GM12892 (cell line): ENCODE data around the gene EXO5.
A peak's percentile ranks its signal among the peaks of the same experiment; 100 is the strongest.
"Not testable (repeated sequence)": the region's sequence is repeated elsewhere in the genome, so short reads cannot be mapped to it uniquely, and the experiment has no call there.

Experiments used
- DNase-seq: peaks from one replicate; pipeline ENCODE4 v3.0.0; 2011; ENCODE audit not compliant: insufficient read length
- FAIRE-seq: peaks from 2 replicates; lab custom pipeline; 2011; peaks lifted over from hg19 to GRCh38; lab: Jason Lieb, UNC
- POLR2A ChIP-seq: IDR thresholded peaks from 2 replicates; pipeline ENCODE4 v1.6.1; 2011; ENCODE audit warnings: low read depth, low read length, control low read depth
- POLR2AphosphoS5 ChIP-seq: IDR thresholded peaks from 2 replicates; pipeline ENCODE4 v1.6.1; 2011; ENCODE audit warnings: low read depth, low read length, control low read depth
- TAF1 ChIP-seq: IDR thresholded peaks from 2 replicates; pipeline ENCODE4 v1.6.1; 2011; ENCODE audit warnings: low read depth, mild to moderate bottlenecking, control low read depth, low read length, borderline replicate concordance

Gene EXO5

GRCh38 chr1:40519517-40519916 is 10.9 kb downstream of the EXO5 start:
- no peak for TF ChIP-seq POLR2AphosphoS5
- no peak for DNase-seq
- no peak for FAIRE-seq

- DNase-seq (no peak), FAIRE-seq (peak; percentile 70)
- no peak for TF ChIP-seq POLR2A
- no peak for TF ChIP-seq TAF1
- TF ChIP-seq POLR2AphosphoS5 = no peak
Measured at GRCh38 chr1:40530735-40531380, 22.3 kb downstream of the EXO5 start.

- DNase-seq = peak; percentile 73
- TF ChIP-seq POLR2AphosphoS5 = peak; percentile 81
- 0 out of 2 replicates have a peak, but pooled peaks have one; percentile 44 for TF ChIP-seq TAF1
- TF ChIP-seq POLR2A = peak; percentile 77; the same call in 1 of the 2 replicates
- FAIRE-seq = peak; percentile 98
Measured at GRCh38 chr1:40531381-40532061, 23.0 kb downstream of the EXO5 start, which contains the start of gene ZNF684. ZNF684 (plus strand) TSS chr1:40531637; CDS start chr1:40533167, 1,530 bp downstream.

- no peak for DNase-seq
- no peak for FAIRE-seq
- TF ChIP-seq POLR2AphosphoS5 = no peak
Measured at GRCh38 chr1:40532062-40532389, 23.5 kb downstream of the EXO5 start.

- FAIRE-seq (peak; percentile 42), DNase-seq (peak; percentile 28)
- TF ChIP-seq POLR2A = no peak
- no peak for TF ChIP-seq TAF1
- TF ChIP-seq POLR2AphosphoS5 = no peak
Measured at GRCh38 chr1:40532844-40533424, 24.4 kb downstream of the EXO5 start.

- TF ChIP-seq POLR2AphosphoS5 (no peak), POLR2A (no peak), TAF1 (no peak)
- no peak for FAIRE-seq
- DNase-seq = no peak
Measured at GRCh38 chr1:40534589-40534988, 26.0 kb downstream of the EXO5 start.

- DNase-seq = no peak
- FAIRE-seq = no peak
- TF ChIP-seq TAF1 (no peak), POLR2AphosphoS5 (no peak), POLR2A (no peak)
Measured at GRCh38 chr1:40535732-40536131, 27.2 kb downstream of the EXO5 start.

GRCh38 chr1:40539338-40539737 is 30.8 kb downstream of the EXO5 start:
- TF ChIP-seq POLR2AphosphoS5 (no peak), TAF1 (no peak), POLR2A (no peak)
- no peak for DNase-seq
- no peak for FAIRE-seq

GRCh38 chr1:40546957-40547356 is 38.4 kb downstream of the EXO5 start:
- TF ChIP-seq POLR2AphosphoS5 (no peak), TAF1 (no peak)
- DNase-seq (no peak), FAIRE-seq (no peak)

- no peak for DNase-seq
- no peak for FAIRE-seq
- TF ChIP-seq POLR2A (no peak), POLR2AphosphoS5 (no peak), TAF1 (no peak)
Measured at GRCh38 chr1:40553017-40553416, 44.5 kb downstream of the EXO5 start.

GRCh38 chr1:40554807-40555206 is 46.2 kb downstream of the EXO5 start:
- FAIRE-seq, DNase-seq: not testable (repeated sequence)

- no peak for FAIRE-seq
- TF ChIP-seq POLR2A (no peak), TAF1 (no peak), POLR2AphosphoS5 (no peak)
- DNase-seq = no peak
Measured at GRCh38 chr1:40556121-40556520, 47.6 kb downstream of the EXO5 start.

- DNase-seq, FAIRE-seq: not testable (repeated sequence)
Measured at GRCh38 chr1:40558241-40558640, 49.7 kb downstream of the EXO5 start.
